H1 (cell line): ENCODE data around the gene TMPRSS3. TPM values are rescaled to one million over a fixed set of nuclear protein-coding genes. Genes with fewer than 3 reads are reported as not detected.

Experiments used
- CBX8 ChIP-seq: fragments of 300-800, 300-1000 bp; sonication (generic); IDR thresholded peaks from 2 replicates; pipeline ENCODE4 v1.7.1; 2016; ENCODE audit warnings: low read depth, low read length, borderline replicate concordance
- GTF2F1 ChIP-seq: IDR thresholded peaks from 2 replicates; pipeline ENCODE4 v1.6.1; 2012; ENCODE audit warnings: low read depth, low read length, improper control_type of control experiment, borderline replicate concordance
- JUN ChIP-seq: IDR thresholded peaks from 2 replicates; pipeline ENCODE4 v1.6.1; 2011; ENCODE audit warnings: low read depth, mild to moderate bottlenecking, improper control_type of control experiment, low read length
- NRF1 ChIP-seq: IDR thresholded peaks from 2 replicates; pipeline ENCODE4 v1.6.1; 2011; ENCODE audit warnings: mild to moderate bottlenecking, low read depth, low read length, improper control_type of control experiment
- polyA plus RNA-seq, 7 experiments: library from polyadenylated mRNA; depleted of rRNA in 3 of 7; stranded (reverse) in 5 of 7; unstranded in 2 of 7; fragments of >200 nt in 5 of 7; fragments of 200-250 nt in 2 of 7; gene quantifications; 1 replicate in 5 of 7; 2 replicates in 1 of 7; 4 replicates in 1 of 7; pipeline versions ENCODE4 v1.2.1 to v1.2.3, GENCODE V29; 2011 to 2013; ENCODE audit warnings: missing spikeins in 2 of 7, mixed read lengths in 2 of 7
- total RNA-seq: library from RNA; stranded (reverse); fragmentation: NEBNext Ultra II Directional; extraction: Animal tissue kit (Norgen Biotek cat#: 25700); gene quantifications from 2 replicates; pipeline ENCODE4 v1.2.1, GENCODE V29; 2021
- TF ChIP-seq, protein P1 (sequence below): fragments of 300-600 bp; sonication (generic); IDR thresholded peaks from 2 replicates; pipeline ENCODE4 v1.7.1; 2012; ENCODE audit warnings: low read length, moderate library complexity, mild to moderate bottlenecking, inconsistent platforms; ENCODE audit not compliant: insufficient replicate concordance

TMPRSS3 gene
- total and polyA plus RNA-seq, 2 of the 8 experiments (the other 6 are each of a cell fraction or from before 2014, with no cell fraction given): 0.38 TPM; not detected in 1

GRCh38 chr21:42375506-42375905 lies 20.3 kb downstream of the TMPRSS3 start (continued):
- TF ChIP-seq, protein P1, sequence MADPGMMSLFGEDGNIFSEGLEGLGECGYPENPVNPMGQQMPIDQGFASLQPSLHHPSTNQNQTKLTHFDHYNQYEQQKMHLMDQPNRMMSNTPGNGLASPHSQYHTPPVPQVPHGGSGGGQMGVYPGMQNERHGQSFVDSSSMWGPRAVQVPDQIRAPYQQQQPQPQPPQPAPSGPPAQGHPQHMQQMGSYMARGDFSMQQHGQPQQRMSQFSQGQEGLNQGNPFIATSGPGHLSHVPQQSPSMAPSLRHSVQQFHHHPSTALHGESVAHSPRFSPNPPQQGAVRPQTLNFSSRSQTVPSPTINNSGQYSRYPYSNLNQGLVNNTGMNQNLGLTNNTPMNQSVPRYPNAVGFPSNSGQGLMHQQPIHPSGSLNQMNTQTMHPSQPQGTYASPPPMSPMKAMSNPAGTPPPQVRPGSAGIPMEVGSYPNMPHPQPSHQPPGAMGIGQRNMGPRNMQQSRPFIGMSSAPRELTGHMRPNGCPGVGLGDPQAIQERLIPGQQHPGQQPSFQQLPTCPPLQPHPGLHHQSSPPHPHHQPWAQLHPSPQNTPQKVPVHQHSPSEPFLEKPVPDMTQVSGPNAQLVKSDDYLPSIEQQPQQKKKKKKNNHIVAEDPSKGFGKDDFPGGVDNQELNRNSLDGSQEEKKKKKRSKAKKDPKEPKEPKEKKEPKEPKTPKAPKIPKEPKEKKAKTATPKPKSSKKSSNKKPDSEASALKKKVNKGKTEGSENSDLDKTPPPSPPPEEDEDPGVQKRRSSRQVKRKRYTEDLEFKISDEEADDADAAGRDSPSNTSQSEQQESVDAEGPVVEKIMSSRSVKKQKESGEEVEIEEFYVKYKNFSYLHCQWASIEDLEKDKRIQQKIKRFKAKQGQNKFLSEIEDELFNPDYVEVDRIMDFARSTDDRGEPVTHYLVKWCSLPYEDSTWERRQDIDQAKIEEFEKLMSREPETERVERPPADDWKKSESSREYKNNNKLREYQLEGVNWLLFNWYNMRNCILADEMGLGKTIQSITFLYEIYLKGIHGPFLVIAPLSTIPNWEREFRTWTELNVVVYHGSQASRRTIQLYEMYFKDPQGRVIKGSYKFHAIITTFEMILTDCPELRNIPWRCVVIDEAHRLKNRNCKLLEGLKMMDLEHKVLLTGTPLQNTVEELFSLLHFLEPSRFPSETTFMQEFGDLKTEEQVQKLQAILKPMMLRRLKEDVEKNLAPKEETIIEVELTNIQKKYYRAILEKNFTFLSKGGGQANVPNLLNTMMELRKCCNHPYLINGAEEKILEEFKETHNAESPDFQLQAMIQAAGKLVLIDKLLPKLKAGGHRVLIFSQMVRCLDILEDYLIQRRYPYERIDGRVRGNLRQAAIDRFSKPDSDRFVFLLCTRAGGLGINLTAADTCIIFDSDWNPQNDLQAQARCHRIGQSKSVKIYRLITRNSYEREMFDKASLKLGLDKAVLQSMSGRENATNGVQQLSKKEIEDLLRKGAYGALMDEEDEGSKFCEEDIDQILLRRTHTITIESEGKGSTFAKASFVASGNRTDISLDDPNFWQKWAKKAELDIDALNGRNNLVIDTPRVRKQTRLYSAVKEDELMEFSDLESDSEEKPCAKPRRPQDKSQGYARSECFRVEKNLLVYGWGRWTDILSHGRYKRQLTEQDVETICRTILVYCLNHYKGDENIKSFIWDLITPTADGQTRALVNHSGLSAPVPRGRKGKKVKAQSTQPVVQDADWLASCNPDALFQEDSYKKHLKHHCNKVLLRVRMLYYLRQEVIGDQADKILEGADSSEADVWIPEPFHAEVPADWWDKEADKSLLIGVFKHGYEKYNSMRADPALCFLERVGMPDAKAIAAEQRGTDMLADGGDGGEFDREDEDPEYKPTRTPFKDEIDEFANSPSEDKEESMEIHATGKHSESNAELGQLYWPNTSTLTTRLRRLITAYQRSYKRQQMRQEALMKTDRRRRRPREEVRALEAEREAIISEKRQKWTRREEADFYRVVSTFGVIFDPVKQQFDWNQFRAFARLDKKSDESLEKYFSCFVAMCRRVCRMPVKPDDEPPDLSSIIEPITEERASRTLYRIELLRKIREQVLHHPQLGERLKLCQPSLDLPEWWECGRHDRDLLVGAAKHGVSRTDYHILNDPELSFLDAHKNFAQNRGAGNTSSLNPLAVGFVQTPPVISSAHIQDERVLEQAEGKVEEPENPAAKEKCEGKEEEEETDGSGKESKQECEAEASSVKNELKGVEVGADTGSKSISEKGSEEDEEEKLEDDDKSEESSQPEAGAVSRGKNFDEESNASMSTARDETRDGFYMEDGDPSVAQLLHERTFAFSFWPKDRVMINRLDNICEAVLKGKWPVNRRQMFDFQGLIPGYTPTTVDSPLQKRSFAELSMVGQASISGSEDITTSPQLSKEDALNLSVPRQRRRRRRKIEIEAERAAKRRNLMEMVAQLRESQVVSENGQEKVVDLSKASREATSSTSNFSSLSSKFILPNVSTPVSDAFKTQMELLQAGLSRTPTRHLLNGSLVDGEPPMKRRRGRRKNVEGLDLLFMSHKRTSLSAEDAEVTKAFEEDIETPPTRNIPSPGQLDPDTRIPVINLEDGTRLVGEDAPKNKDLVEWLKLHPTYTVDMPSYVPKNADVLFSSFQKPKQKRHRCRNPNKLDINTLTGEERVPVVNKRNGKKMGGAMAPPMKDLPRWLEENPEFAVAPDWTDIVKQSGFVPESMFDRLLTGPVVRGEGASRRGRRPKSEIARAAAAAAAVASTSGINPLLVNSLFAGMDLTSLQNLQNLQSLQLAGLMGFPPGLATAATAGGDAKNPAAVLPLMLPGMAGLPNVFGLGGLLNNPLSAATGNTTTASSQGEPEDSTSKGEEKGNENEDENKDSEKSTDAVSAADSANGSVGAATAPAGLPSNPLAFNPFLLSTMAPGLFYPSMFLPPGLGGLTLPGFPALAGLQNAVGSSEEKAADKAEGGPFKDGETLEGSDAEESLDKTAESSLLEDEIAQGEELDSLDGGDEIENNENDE: no peak
- TF ChIP-seq NRF1: no peak
- no peak for TF ChIP-seq CBX8
- TF ChIP-seq GTF2F1: no peak
- no peak for TF ChIP-seq JUN
